Vagina (tissue), 2 donors: Measurements from ENCODE around the gene IL12B. TPM values are rescaled to one million over a fixed set of nuclear protein-coding genes. Genes with fewer than 3 reads are reported as not detected.

ENCODE experiments used
- DNase-seq, 2 donors: peaks; one replicate each; pipeline ENCODE4 v3.0.0-alpha.2; 2017; ENCODE audit errors: extremely low spot score in 2 of 2
- H3K27ac ChIP-seq: fragments of 200-600 bp; sonication (generic); one replicate; pipeline ENCODE4 v1.5.1; 2019
- H3K27me3 ChIP-seq: fragments of 200-600 bp; sonication (generic); one replicate; pipeline ENCODE4 v1.5.1; 2019
- H3K36me3 ChIP-seq, 2 donors: fragments of 200-600 bp; sonication (generic); one replicate each; pipeline ENCODE4 v1.5.1; 2017 to 2019
- H3K4me1 ChIP-seq: fragments of 200-600 bp; sonication (generic); one replicate; pipeline ENCODE4 v1.5.1; 2019
- H3K4me3 ChIP-seq, 2 donors: fragments of 200-600 bp; sonication (generic); 1 replicate in 1 of 2; 2 replicates in 1 of 2; pipeline ENCODE4 v1.5.1; 2016 to 2019
- H3K9me3 ChIP-seq: fragments of 200-600 bp; sonication (generic); one replicate; pipeline ENCODE4 v1.5.1; 2019
- CTCF ChIP-seq, 3 experiments: fragments of 450-650 bp in 2 of 3; fragments of 200-600 bp in 1 of 3; sonication (generic) in 1 of 3; IDR thresholded peaks; one replicate each; pipeline ENCODE4 v1.5.1; 2017 to 2019; ENCODE audit warnings: antibody characterized with exemption in 3 of 3, mild to moderate bottlenecking in 2 of 3, moderate library complexity in 2 of 3
- POLR2A ChIP-seq, 2 donors: fragments of 450-650 bp; IDR thresholded peaks; one replicate each; pipeline ENCODE4 v1.6.1; 2017; ENCODE audit warnings: antibody characterized with exemption in 2 of 2, mild to moderate bottlenecking in 2 of 2, moderate library complexity in 2 of 2
- POLR2AphosphoS5 ChIP-seq, 2 donors: sonication (generic); formaldehyde crosslinking; IDR thresholded peaks; one replicate each; pipeline ENCODE4 v1.9.0; 2017; ENCODE audit warnings: antibody characterized with exemption in 2 of 2, mild to moderate bottlenecking in 2 of 2, low read depth in 1 of 2; ENCODE audit not compliant: insufficient read depth in 1 of 2
- intact Hi-C: fragments of 100-400 bp; cut with DNase I; formaldehyde crosslinking; loops from one replicate; pipeline ENCODE4 v1.15.1; 2023
- total RNA-seq: library from RNA; depleted of rRNA; stranded (reverse); fragments of >200 nt; gene quantifications from one replicate; pipeline ENCODE4 v1.2.3, GENCODE V29; 2016

Gene IL12B
- total RNA-seq, 1 donor from 2014 or later = not detected

- no peak for TF ChIP-seq POLR2A (IDR thresholded peaks at IDR 0.05)
- no peak for TF ChIP-seq POLR2AphosphoS5 (IDR thresholded peaks at IDR 0.05; ENCODE audit: insufficient read depth in 1 of 2, low read depth in 1 of 2)
- no peak for TF ChIP-seq CTCF (IDR thresholded peaks at IDR 0.05)
- no peaks in the 10 kb centered on the region for H3K9me3 ChIP-seq
- no peak overlapping the region for H3K4me3 ChIP-seq
- H3K27ac ChIP-seq = no peak overlapping the region
- H3K27me3 ChIP-seq = no peaks in the 10 kb centered on the region
- no peak for DNase-seq
- intact Hi-C loops = no loop called here
- H3K4me1 ChIP-seq = peaks cover 15% of the 10 kb centered on the region
- H3K36me3 ChIP-seq = no peaks in the 10 kb centered on the region
Observed at GRCh38 chr5:159333545-159333925, 3.2 kb upstream of the IL12B start.

GRCh38 chr5:159332800-159333544 is 2.7 kb upstream of the IL12B start:
- Histone ChIP-seq H3K27me3 (no peaks in the 10 kb centered on the region), H3K4me3 (no peak overlapping the region), H3K4me1 (peaks cover 15% of the 10 kb centered on the region), H3K36me3 (no peaks in the 10 kb centered on the region), H3K9me3 (no peaks in the 10 kb centered on the region), H3K27ac (no peak overlapping the region)
- TF ChIP-seq CTCF (IDR thresholded peaks at IDR 0.05) (no peak), POLR2A (IDR thresholded peaks at IDR 0.05) (no peak), POLR2AphosphoS5 (IDR thresholded peaks at IDR 0.05; ENCODE audit: insufficient read depth in 1 of 2, low read depth in 1 of 2) (no peak)
- intact Hi-C loops = no loop called here
- no peak for DNase-seq

- no peak overlapping the region for H3K27ac ChIP-seq
Observed at GRCh38 chr5:159331093-159331973, 1.0 kb upstream of the IL12B start.

DNA sequence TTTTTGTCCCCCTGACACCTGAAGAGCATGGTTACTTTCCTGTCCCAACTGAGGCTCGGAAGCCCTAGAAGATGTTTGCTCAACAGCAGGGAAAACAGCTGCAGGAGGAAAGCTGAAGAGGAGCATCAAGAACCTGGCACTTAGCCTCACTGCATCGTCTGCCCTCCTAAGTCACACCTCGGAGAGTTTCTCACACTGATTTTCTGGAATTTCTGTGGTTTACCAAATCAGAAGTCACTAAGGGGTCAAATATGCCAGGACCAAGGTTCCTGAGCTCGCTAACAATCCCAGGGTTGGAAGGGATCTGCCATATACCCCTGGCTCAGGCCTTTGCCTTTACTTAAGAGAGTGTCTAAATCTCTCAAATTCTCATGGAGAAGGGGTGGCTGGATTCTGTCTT is 5.3 kb downstream of the IL12B start:
- Histone ChIP-seq H3K36me3 (no peaks in the 10 kb centered on the region), H3K9me3 (no peaks in the 10 kb centered on the region), H3K4me1 (no peaks in the 10 kb centered on the region), H3K4me3 (no peak overlapping the region), H3K27me3 (no peaks in the 10 kb centered on the region), H3K27ac (no peak overlapping the region)
- no peak for TF ChIP-seq POLR2AphosphoS5 (IDR thresholded peaks at IDR 0.05; ENCODE audit: insufficient read depth in 1 of 2, low read depth in 1 of 2)
- TF ChIP-seq POLR2A (IDR thresholded peaks at IDR 0.05) = no peak
- TF ChIP-seq CTCF (IDR thresholded peaks at IDR 0.05) = no peak
- intact Hi-C loops = no loop called here
- DNase-seq = no peak

More at GRCh38 chr5:159331093-159331973, 1.0 kb upstream of the IL12B start:
- Histone ChIP-seq H3K36me3 (no peaks in the 10 kb centered on the region), H3K4me1 (peaks cover 10% of the 10 kb centered on the region), H3K27me3 (no peaks in the 10 kb centered on the region), H3K9me3 (no peaks in the 10 kb centered on the region), H3K4me3 (peak overlapping the region; percentile 41 to 56)
- intact Hi-C loops = no loop called here
- TF ChIP-seq POLR2AphosphoS5 (IDR thresholded peaks at IDR 0.05; ENCODE audit: insufficient read depth in 1 of 2, low read depth in 1 of 2) (no peak), CTCF (IDR thresholded peaks at IDR 0.05) (peak; percentile 29 to 65 (median 50)), POLR2A (IDR thresholded peaks at IDR 0.05) (no peak)
- no peak for DNase-seq
